A549 (cell line): ENCODE data around the gene KRT13. TPM values are rescaled to one million over a fixed set of nuclear protein-coding genes. Genes with fewer than 3 reads are reported as not detected.

Experiments used
- ATAC-seq, 2 experiments: fragments of 200-7000 bp in 1 of 2; fragments of >200 bp in 1 of 2; cut with Nextera tagmentation in 1 of 2; cut with Tn5 transposase in 1 of 2; 3 replicates each; pipeline versions ENCODE4 v1.8.0 to v1.9.1; 2018 to 2020; ENCODE audit warnings: mild to moderate bottlenecking in 1 of 2, moderate library complexity in 1 of 2
- CTCF ChIA-PET: fragments of 300-600 bp; sonication (Branson Sonifier 250); formaldehyde crosslinking; extraction: SDS; loops from one replicate; lab custom pipeline; 2021; ENCODE audit warnings: antibody characterized with exemption, inconsistent platforms; lab: Yijun Ruan, JAX
- POLR2A ChIA-PET: fragments of 350-600 bp; formaldehyde crosslinking; extraction: SDS; loops from one replicate; lab custom pipeline; 2021; ENCODE audit warnings: antibody characterized with exemption, inconsistent platforms; lab: Yijun Ruan, JAX
- DNase-seq, 2 experiments: peaks; one replicate each; pipeline versions ENCODE4 v3.0.0 to v3.0.0-alpha.2; 2011 to 2016; ENCODE audit warnings: low read depth in 1 of 2, low spot score in 1 of 2
- FAIRE-seq: peaks from 2 replicates; lab custom pipeline; 2011; peaks lifted over from hg19 to GRCh38; lab: Jason Lieb, UNC
- H3K27ac ChIP-seq, 2 experiments: fragments of >200 bp; sonication (Bioruptor Twin); formaldehyde crosslinking; 3 replicates each; pipeline ENCODE4 v1.5.1; 2016 to 2017
- H3K4me1 ChIP-seq: fragments of >200 bp; sonication (Bioruptor Twin); formaldehyde crosslinking; 3 replicates; pipeline ENCODE4 v1.6.1; 2016
- H3K4me2 ChIP-seq: fragments of >200 bp; sonication (Bioruptor Twin); formaldehyde crosslinking; 3 replicates; pipeline ENCODE4 v1.6.1; 2016
- H3K4me3 ChIP-seq: fragments of >200 bp; sonication (Bioruptor Twin); formaldehyde crosslinking; 3 replicates; pipeline ENCODE4 v1.5.1; 2016
- H3K9me3 ChIP-seq: fragments of >200 bp; sonication (Bioruptor Twin); formaldehyde crosslinking; 3 replicates; pipeline ENCODE4 v1.6.1; 2016
- CBX2 ChIP-seq: fragments of 200-600 bp; sonication (generic); IDR thresholded peaks from 2 replicates; pipeline ENCODE4 v1.6.1; 2016; ENCODE audit warnings: low read depth, mild to moderate bottlenecking, borderline replicate concordance
- CBX8 ChIP-seq: fragments of 200-600 bp; sonication (generic); IDR thresholded peaks from 2 replicates; pipeline ENCODE4 v1.6.1; 2016
- CHD2 ChIP-seq: fragments of 150-350 bp; IDR thresholded peaks from 2 replicates; pipeline ENCODE4 v1.6.1; 2014; ENCODE audit warnings: low read length; ENCODE audit not compliant: partially characterized antibody
- EHF ChIP-seq: fragments of 250-450 bp; sonication (Bioruptor Pico); IDR thresholded peaks from 2 replicates; pipeline ENCODE4 v1.5.0; 2020; ENCODE audit warnings: mild to moderate bottlenecking
- EHMT2 ChIP-seq: fragments of 200-600 bp; sonication (generic); IDR thresholded peaks from 2 replicates; pipeline ENCODE4 v1.6.1; 2016; ENCODE audit warnings: antibody characterized with exemption, low read depth, mild to moderate bottlenecking, moderate library complexity
- EP300 ChIP-seq, 2 experiments: fragments of >200 bp; sonication (Bioruptor Twin); formaldehyde crosslinking; IDR thresholded peaks; 2 replicates in 1 of 2; 3 replicates in 1 of 2; pipeline ENCODE4 v1.6.1; 2016 to 2017
- HOXA7 ChIP-seq: fragments of 250-450 bp; sonication (Bioruptor Pico); IDR thresholded peaks from 2 replicates; pipeline ENCODE4 v1.5.0; 2020; ENCODE audit warnings: mild to moderate bottlenecking, moderate library complexity
- JUN ChIP-seq, 2 experiments: fragments of >200 bp; sonication (Bioruptor Twin); formaldehyde crosslinking; IDR thresholded peaks; 2 replicates in 1 of 2; 3 replicates in 1 of 2; pipeline ENCODE4 v1.6.1; 2016 to 2017
- MAFK ChIP-seq: fragments of 450-650 bp; IDR thresholded peaks from 2 replicates; pipeline ENCODE4 v1.6.1; 2014; ENCODE audit not compliant: partially characterized antibody
- MAZ ChIP-seq: fragments of 150-350 bp; IDR thresholded peaks from 2 replicates; pipeline ENCODE4 v1.6.1; 2014; ENCODE audit warnings: antibody characterized with exemption, low read depth, low read length, borderline replicate concordance
- MYC ChIP-seq: IDR thresholded peaks from 2 replicates; pipeline ENCODE4 v1.6.1; 2012; ENCODE audit warnings: mild to moderate bottlenecking, inconsistent platforms, low read length, improper control_type of control experiment, borderline replicate concordance
- NFE2L2 ChIP-seq: fragments of 150-350 bp; conservative IDR thresholded peaks from 2 replicates; pipeline ENCODE4 v1.6.1; 2014; ENCODE audit warnings: low read length
- POLR2AphosphoS2 ChIP-seq: conservative IDR thresholded peaks from 2 replicates; pipeline ENCODE4 v1.6.1; 2012; ENCODE audit warnings: low read length, improper control_type of control experiment, inconsistent platforms
- RAD21 ChIP-seq, 2 experiments: fragments of >200 bp in 1 of 2; sonication (Bioruptor Twin) in 1 of 2; formaldehyde crosslinking in 1 of 2; IDR thresholded peaks in 1 of 2; conservative IDR thresholded peaks in 1 of 2; 2 replicates in 1 of 2; 3 replicates in 1 of 2; pipeline ENCODE4 v1.6.1; 2012 to 2018; ENCODE audit warnings: inconsistent platforms in 1 of 2
- RFX5 ChIP-seq: fragments of 450-650 bp; IDR thresholded peaks from 2 replicates; pipeline ENCODE4 v1.7.1; 2014; ENCODE audit warnings: antibody characterized with exemption, mild to moderate bottlenecking, moderate library complexity
- SREBF2 ChIP-seq: fragments of 450-650 bp; IDR thresholded peaks from 2 replicates; pipeline ENCODE4 v1.6.1; 2014; ENCODE audit warnings: mild to moderate bottlenecking, moderate library complexity
- TFCP2L1 ChIP-seq: fragments of 250-450 bp; sonication (Bioruptor Pico); IDR thresholded peaks from 2 replicates; pipeline ENCODE4 v1.5.0; 2021; ENCODE audit warnings: mild to moderate bottlenecking
- ZC3H11A ChIP-seq: fragments of 450-650 bp; IDR thresholded peaks from 2 replicates; pipeline ENCODE4 v1.6.1; 2014; ENCODE audit warnings: antibody characterized with exemption, mild to moderate bottlenecking
- WGBS: methylation state at CpG from one replicate; pipeline ENCODE4 v1.1.6; 2017; ENCODE audit errors: missing lambda C conversion rate; 5-methylcytosine and 5-hydroxymethylcytosine counted together
- polyA plus RNA-seq, 4 experiments: library from polyadenylated mRNA; depleted of rRNA in 3 of 4; stranded (reverse); fragments of >200 nt; fragmentation: RNase III in 1 of 4; extraction: RNeasy Plus Mini Kit Qiagen cat#74134 plus additional on column Dnase treatment in 1 of 4; gene quantifications; 2 replicates in 3 of 4; 3 replicates in 1 of 4; pipeline ENCODE4 v1.2.3, GENCODE V29; 2011 to 2017

Gene KRT13
- polyA plus RNA-seq, 2 of the 4 experiments (the other 2 are of a cell fraction) = 0.06 TPM; not detected in 1

GRCh38 chr17:41510251-41511065, 5.0 kb upstream of the KRT13 start:
- DNase-seq (no peak), ATAC-seq (no peak), FAIRE-seq (no peak)
- WGBS = 58% methylated on average over 7 of the region's 7 CpGs
- Histone ChIP-seq H3K4me2 (no peak overlapping the region), H3K4me3 (no peak overlapping the region), H3K4me1 (peaks cover 6% of the 10 kb centered on the region; the same call in 1 of the 3 replicates), H3K9me3 (no peaks in the 10 kb centered on the region), H3K27ac (no peak overlapping the region)
- CTCF ChIA-PET = interaction anchor here (0.7 to 20.5 kb wide), 3 partner anchors 39 to 150 kb away, joined by 3 to 163 read pairs (median 3); no protein-coding TSS in a partner anchor
- TF ChIP-seq MAFK (peak; percentile 93), CBX8 (no peak), JUN (IDR thresholded peaks at IDR 0.05) (no peak)
- POLR2A ChIA-PET = no interaction called here

- POLR2A ChIA-PET = no interaction called here
- FAIRE-seq = no peak
Measured at GRCh38 chr17:41507315-41507880, 2.0 kb upstream of the KRT13 start.

DNA sequence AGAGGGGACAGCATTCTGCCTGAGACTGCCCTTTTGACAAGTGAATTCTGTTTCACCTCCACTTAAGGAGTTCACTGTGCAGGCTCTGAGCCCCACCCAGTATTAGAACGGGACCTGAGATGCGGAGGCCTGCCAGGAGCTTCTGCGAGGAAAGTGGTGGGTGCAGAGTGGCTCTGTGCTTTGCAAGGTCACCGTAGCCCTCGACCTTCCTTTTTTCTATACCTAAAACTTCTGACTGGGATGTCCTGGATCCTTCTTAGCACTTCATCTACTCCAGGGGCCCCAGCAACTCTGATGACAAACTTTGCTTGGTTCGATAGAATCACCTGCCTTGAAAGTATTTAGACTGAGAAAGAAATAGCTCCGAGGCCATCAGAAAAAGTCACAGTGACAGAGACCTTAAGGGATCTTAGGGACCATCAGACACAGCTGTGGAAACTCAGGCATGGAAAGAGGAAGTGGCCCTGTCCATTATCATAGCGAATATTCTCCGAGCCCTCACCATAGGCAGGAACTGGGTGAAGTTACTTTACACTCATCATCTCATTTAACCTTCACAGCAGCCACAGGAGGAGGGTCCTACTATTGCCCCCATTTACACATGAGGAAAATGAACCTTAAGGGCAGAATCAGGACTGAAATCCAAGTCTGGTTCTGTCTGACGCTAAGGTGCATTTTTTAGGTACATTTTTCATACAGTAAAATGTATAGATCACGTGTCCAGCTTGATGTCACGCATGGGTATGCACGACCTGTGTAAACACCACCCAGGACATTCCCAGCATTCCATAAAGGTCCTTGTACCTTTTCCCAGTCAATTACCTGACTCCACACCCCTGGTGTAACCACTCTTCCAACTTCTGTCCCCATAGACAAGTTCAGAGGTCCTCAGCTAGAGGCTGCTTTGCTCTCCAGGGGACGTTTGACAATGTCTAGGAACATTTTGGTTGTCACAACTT, 676 bp upstream of the KRT13 start:
- TF ChIP-seq CHD2 = no peak
- no peak for TF ChIP-seq POLR2AphosphoS2
- no peak for TF ChIP-seq TFCP2L1 (CRISPR knock-in tag)
- TF ChIP-seq ZC3H11A = no peak
- TF ChIP-seq CBX8 = no peak
- TF ChIP-seq RFX5 = no peak
- TF ChIP-seq JUN (IDR thresholded peaks at IDR 0.05) = no peak
- TF ChIP-seq EHF = no peak
- TF ChIP-seq MYC = no peak
- TF ChIP-seq EP300 (IDR thresholded peaks at IDR 0.05) = no peak
- no peak for TF ChIP-seq SREBF2
- FAIRE-seq (no peak), ATAC-seq (no peak), DNase-seq (no peak)
- POLR2A ChIA-PET = interaction anchor here (1.5 kb wide), 1 partner anchor 24 kb away, joined by 3 read pairs; no protein-coding TSS in a partner anchor
- Histone ChIP-seq H3K4me3 (no peak overlapping the region), H3K4me1 (peaks cover 4% of the 10 kb centered on the region; the same call in 1 of the 3 replicates), H3K9me3 (no peaks in the 10 kb centered on the region), H3K4me2 (no peak overlapping the region), H3K27ac (no peak overlapping the region)
- CTCF ChIA-PET = interaction anchor here (0.7 to 20.5 kb wide), 11 partner anchors 9 to 886 kb away, joined by 3 to 163 read pairs (median 3); partner anchors contain the start of genes KRT15 and KRT36
- WGBS = 75% methylated on average over 14 of the region's 14 CpGs

More at GRCh38 chr17:41507315-41507880, 2.0 kb upstream of the KRT13 start:
- Histone ChIP-seq H3K4me3 (no peak overlapping the region), H3K9me3 (no peaks in the 10 kb centered on the region), H3K4me2 (no peak overlapping the region), H3K27ac (0 out of 6 replicates have a peak overlapping the region, but pooled peaks of 1 of the 2 experiments have one; percentile 5), H3K4me1 (peaks cover 6% of the 10 kb centered on the region; the same call in 1 of the 3 replicates)
- TF ChIP-seq EHMT2 (no peak), MAZ (no peak), NFE2L2 (no peak), RAD21 (conservative IDR thresholded peaks at IDR 0.05 in 1 of 2, IDR thresholded peaks at IDR 0.05 in 1 of 2) (no peak), RFX5 (no peak), CBX2 (no peak), HOXA7 (CRISPR knock-in tag) (no peak), EHF (no peak)
- 65% methylated on average over 10 of the region's 10 CpGs for WGBS
- ATAC-seq (no peak), DNase-seq (no peak)
- CTCF ChIA-PET = interaction anchor here (0.5 to 20.5 kb wide), 9 partner anchors 9 to 681 kb away, joined by 3 to 163 read pairs (median 4); no protein-coding TSS in a partner anchor
